HepG2 (cell line): Measurements from ENCODE around the gene MTFR1L. TPM values are rescaled to one million over a fixed set of nuclear protein-coding genes. Genes with fewer than 3 reads are reported as not detected.
A peak's percentile ranks its signal among the peaks of the same experiment; 100 is the strongest.

Experiments
- ARNT ChIP-seq: fragments of 450-650 bp; IDR thresholded peaks from 2 replicates; pipeline ENCODE4 v1.6.1; 2017
- ATF7 ChIP-seq, 2 experiments: fragments of 450-650 bp in 1 of 2; sonication (generic) in 1 of 2; formaldehyde crosslinking in 1 of 2; IDR thresholded peaks; 2 replicates each; pipeline versions ENCODE4 v1.4.0 to v1.6.1; 2016 to 2020; ENCODE audit warnings: antibody characterized with exemption in 1 of 2, mild to moderate bottlenecking in 1 of 2, missing genetic modification reagents in 1 of 2
- KAT8 ChIP-seq: IDR thresholded peaks from 2 replicates; pipeline ENCODE4 v1.6.1; 2016; ENCODE audit warnings: missing genetic modification reagents, missing compliant biosample characterization
- MED8 ChIP-seq: sonication (generic); formaldehyde crosslinking; IDR thresholded peaks from 2 replicates; pipeline ENCODE4 v1.8.1; 2023; ENCODE audit warnings: mild to moderate bottlenecking, missing genetic modification reagents; ENCODE audit not compliant: insufficient replicate concordance
- TGIF2 ChIP-seq: IDR thresholded peaks from 2 replicates; pipeline ENCODE4 v1.6.1; 2016; ENCODE audit warnings: control low read depth, missing compliant biosample characterization
- U2AF1 ChIP-seq: fragments of 200-400 bp; formaldehyde crosslinking; optimal IDR thresholded peaks from 2 replicates; pipeline ENCODE3; 2017; ENCODE audit warnings: mild to moderate bottlenecking, low read depth, low read length
- ZMYM2 ChIP-seq: sonication (generic); formaldehyde crosslinking; IDR thresholded peaks from 2 replicates; pipeline ENCODE4 v1.8.0; 2022; ENCODE audit warnings: mild to moderate bottlenecking, missing genetic modification reagents
- ZNF292 ChIP-seq: sonication (generic); formaldehyde crosslinking; IDR thresholded peaks from 2 replicates; pipeline ENCODE4 v1.8.1; 2022; ENCODE audit warnings: mild to moderate bottlenecking, low read depth, missing genetic modification reagents, borderline replicate concordance
- ZNF382 ChIP-seq: sonication (generic); formaldehyde crosslinking; IDR thresholded peaks from 2 replicates; pipeline ENCODE4 v1.5.0; 2020; ENCODE audit warnings: missing genetic modification reagents, mild to moderate bottlenecking, borderline replicate concordance
- ZNF709 ChIP-seq: sonication (generic); formaldehyde crosslinking; IDR thresholded peaks from 2 replicates; pipeline ENCODE4 v1.5.0; 2020; ENCODE audit warnings: mild to moderate bottlenecking, missing genetic modification reagents
- polyA plus RNA-seq, 8 experiments: library from polyadenylated mRNA; depleted of rRNA in 3 of 8; stranded (reverse) in 7 of 8; unstranded in 1 of 8; fragments of >200 nt; fragmentation: Illumina TruSeq in 4 of 8; extraction: Trizol in 4 of 8; gene quantifications; 2 replicates each; pipeline versions ENCODE4 v1.2.1 to v1.2.3, GENCODE V29; 2011 to 2016; ENCODE audit warnings: low read depth in 4 of 8, missing spikeins in 1 of 8, mixed read lengths in 1 of 8; ENCODE audit not compliant: insufficient read depth in 1 of 8
- total RNA-seq, 5 experiments: library from RNA; depleted of rRNA; stranded (reverse); fragments of >200 nt; fragmentation: Illumina TruSeq; extraction: Trizol; gene quantifications; 2 replicates each; pipeline ENCODE4 v1.2.3, GENCODE V29; 2016; ENCODE audit warnings: low read depth in 1 of 5
- TF ChIP-seq, protein P1 (sequence below): sonication (generic); formaldehyde crosslinking; IDR thresholded peaks from 2 replicates; pipeline ENCODE4 v1.5.1; 2020; ENCODE audit warnings: mild to moderate bottlenecking, missing genetic modification reagents, moderate library complexity
- TF ChIP-seq, protein P2 (sequence below): sonication (generic); formaldehyde crosslinking; conservative IDR thresholded peaks from 2 replicates; pipeline ENCODE4 v1.4.0; 2020; ENCODE audit warnings: missing genetic modification reagents
- TF ChIP-seq, protein P3 (sequence below): sonication (generic); formaldehyde crosslinking; IDR thresholded peaks from 2 replicates; pipeline ENCODE4 v1.4.0; 2020; ENCODE audit warnings: missing genetic modification reagents, mild to moderate bottlenecking, borderline replicate concordance
- TF ChIP-seq, protein P4 (sequence below): sonication (generic); formaldehyde crosslinking; IDR thresholded peaks from 2 replicates; pipeline ENCODE4 v1.4.0; 2020; ENCODE audit warnings: missing genetic modification reagents
- TF ChIP-seq, protein P5 (sequence below): sonication (generic); formaldehyde crosslinking; IDR thresholded peaks from 2 replicates; pipeline ENCODE4 v1.4.0; 2020; ENCODE audit warnings: missing genetic modification reagents; ENCODE audit errors: not compliant biosample characterization

Gene MTFR1L
- total and polyA plus RNA-seq, 2 of the 13 experiments (the other 11 are each of a cell fraction or from before 2014, with no cell fraction given) = 38.0 to 55.7 TPM

DNA sequence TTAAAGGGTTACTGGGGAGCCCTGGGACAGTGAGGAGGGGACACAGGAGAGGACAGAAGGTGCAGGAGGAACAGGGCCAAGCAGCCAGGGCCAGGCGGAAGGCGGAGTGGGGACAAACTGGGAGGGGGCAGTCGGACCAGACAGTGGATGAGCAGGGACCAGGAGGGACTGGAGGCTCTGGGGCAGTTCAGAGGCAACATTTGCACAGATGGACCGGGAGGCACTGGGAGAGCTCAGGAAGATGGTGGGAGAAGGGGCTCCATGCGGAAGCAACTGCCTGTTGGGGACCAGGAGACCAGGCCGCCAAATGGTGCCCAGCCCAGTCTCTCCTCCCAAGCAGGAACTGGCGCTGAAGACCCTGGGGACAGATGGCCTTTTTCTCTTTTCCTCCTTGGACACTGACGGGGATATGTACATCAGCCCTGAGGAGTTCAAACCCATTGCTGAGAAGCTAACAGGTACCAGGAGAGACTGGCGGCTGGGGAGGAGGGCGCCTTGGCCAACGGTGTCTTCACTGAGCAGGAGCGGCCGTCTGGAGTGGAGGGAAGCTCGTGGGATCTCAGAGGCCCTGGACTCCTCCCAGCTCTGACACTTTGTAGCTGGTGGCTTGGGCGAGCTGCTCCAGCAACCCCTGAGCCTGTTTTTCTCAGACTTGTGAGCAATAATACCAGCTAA lies 18.9 kb upstream of the MTFR1L start (continued):
- TF ChIP-seq, protein P1, sequence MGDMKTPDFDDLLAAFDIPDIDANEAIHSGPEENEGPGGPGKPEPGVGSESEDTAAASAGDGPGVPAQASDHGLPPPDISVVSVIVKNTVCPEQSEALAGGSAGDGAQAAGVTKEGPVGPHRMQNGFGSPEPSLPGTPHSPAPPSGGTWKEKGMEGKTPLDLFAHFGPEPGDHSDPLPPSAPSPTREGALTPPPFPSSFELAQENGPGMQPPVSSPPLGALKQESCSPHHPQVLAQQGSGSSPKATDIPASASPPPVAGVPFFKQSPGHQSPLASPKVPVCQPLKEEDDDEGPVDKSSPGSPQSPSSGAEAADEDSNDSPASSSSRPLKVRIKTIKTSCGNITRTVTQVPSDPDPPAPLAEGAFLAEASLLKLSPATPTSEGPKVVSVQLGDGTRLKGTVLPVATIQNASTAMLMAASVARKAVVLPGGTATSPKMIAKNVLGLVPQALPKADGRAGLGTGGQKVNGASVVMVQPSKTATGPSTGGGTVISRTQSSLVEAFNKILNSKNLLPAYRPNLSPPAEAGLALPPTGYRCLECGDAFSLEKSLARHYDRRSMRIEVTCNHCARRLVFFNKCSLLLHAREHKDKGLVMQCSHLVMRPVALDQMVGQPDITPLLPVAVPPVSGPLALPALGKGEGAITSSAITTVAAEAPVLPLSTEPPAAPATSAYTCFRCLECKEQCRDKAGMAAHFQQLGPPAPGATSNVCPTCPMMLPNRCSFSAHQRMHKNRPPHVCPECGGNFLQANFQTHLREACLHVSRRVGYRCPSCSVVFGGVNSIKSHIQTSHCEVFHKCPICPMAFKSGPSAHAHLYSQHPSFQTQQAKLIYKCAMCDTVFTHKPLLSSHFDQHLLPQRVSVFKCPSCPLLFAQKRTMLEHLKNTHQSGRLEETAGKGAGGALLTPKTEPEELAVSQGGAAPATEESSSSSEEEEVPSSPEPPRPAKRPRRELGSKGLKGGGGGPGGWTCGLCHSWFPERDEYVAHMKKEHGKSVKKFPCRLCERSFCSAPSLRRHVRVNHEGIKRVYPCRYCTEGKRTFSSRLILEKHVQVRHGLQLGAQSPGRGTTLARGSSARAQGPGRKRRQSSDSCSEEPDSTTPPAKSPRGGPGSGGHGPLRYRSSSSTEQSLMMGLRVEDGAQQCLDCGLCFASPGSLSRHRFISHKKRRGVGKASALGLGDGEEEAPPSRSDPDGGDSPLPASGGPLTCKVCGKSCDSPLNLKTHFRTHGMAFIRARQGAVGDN (CRISPR knock-in tag) = peak; percentile 29
- TF ChIP-seq ARNT (no peak), ZNF382 (CRISPR knock-in tag) (no peak), ATF7 (IDR thresholded peaks at IDR 0.05) (no peak), ATF7 (CRISPR knock-in tag; IDR thresholded peaks at IDR 0.05) (no peak), ZNF292 (CRISPR knock-in tag) (no peak), TGIF2 (CRISPR knock-in tag) (0 out of 2 replicates have a peak, but pooled peaks have one; percentile 27), MED8 (no peak), ZNF709 (CRISPR knock-in tag) (no peak), ZMYM2 (CRISPR knock-in tag) (no peak), U2AF1 (no peak), KAT8 (CRISPR knock-in tag) (no peak)
- TF ChIP-seq, protein P2, sequence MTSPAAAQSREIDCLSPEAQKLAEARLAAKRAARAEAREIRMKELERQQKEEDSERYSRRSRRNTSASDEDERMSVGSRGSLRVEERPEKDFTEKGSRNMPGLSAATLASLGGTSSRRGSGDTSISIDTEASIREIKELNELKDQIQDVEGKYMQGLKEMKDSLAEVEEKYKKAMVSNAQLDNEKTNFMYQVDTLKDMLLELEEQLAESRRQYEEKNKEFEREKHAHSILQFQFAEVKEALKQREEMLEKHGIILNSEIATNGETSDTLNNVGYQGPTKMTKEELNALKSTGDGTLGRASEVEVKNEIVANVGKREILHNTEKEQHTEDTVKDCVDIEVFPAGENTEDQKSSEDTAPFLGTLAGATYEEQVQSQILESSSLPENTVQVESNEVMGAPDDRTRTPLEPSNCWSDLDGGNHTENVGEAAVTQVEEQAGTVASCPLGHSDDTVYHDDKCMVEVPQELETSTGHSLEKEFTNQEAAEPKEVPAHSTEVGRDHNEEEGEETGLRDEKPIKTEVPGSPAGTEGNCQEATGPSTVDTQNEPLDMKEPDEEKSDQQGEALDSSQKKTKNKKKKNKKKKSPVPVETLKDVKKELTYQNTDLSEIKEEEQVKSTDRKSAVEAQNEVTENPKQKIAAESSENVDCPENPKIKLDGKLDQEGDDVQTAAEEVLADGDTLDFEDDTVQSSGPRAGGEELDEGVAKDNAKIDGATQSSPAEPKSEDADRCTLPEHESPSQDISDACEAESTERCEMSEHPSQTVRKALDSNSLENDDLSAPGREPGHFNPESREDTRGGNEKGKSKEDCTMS (CRISPR knock-in tag) = no peak
- TF ChIP-seq, protein P3, sequence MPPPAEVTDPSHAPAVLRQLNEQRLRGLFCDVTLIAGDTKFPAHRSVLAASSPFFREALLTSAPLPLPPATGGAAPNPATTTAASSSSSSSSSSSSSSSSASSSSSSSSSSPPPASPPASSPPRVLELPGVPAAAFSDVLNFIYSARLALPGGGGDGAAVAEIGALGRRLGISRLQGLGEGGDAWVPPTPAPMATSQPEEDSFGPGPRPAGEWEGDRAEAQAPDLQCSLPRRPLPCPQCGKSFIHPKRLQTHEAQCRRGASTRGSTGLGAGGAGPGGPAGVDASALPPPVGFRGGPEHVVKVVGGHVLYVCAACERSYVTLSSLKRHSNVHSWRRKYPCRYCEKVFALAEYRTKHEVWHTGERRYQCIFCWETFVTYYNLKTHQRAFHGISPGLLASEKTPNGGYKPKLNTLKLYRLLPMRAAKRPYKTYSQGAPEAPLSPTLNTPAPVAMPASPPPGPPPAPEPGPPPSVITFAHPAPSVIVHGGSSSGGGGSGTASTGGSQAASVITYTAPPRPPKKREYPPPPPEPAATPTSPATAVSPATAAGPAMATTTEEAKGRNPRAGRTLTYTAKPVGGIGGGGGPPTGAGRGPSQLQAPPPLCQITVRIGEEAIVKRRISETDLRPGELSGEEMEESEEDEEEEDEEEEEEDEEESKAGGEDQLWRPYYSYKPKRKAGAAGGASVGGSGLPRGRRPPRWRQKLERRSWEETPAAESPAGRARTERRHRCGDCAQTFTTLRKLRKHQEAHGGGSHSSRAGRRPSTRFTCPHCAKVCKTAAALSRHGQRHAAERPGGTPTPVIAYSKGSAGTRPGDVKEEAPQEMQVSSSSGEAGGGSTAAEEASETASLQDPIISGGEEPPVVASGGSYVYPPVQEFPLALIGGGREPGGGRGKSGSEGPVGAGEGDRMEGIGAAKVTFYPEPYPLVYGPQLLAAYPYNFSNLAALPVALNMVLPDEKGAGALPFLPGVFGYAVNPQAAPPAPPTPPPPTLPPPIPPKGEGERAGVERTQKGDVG = peak; percentile 42; the same call in 1 of the 2 replicates
- TF ChIP-seq, protein P4, sequence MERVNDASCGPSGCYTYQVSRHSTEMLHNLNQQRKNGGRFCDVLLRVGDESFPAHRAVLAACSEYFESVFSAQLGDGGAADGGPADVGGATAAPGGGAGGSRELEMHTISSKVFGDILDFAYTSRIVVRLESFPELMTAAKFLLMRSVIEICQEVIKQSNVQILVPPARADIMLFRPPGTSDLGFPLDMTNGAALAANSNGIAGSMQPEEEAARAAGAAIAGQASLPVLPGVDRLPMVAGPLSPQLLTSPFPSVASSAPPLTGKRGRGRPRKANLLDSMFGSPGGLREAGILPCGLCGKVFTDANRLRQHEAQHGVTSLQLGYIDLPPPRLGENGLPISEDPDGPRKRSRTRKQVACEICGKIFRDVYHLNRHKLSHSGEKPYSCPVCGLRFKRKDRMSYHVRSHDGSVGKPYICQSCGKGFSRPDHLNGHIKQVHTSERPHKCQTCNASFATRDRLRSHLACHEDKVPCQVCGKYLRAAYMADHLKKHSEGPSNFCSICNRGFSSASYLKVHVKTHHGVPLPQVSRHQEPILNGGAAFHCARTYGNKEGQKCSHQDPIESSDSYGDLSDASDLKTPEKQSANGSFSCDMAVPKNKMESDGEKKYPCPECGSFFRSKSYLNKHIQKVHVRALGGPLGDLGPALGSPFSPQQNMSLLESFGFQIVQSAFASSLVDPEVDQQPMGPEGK = 0 out of 2 replicates have a peak, but pooled peaks have one; percentile 15
- TF ChIP-seq, protein P5, sequence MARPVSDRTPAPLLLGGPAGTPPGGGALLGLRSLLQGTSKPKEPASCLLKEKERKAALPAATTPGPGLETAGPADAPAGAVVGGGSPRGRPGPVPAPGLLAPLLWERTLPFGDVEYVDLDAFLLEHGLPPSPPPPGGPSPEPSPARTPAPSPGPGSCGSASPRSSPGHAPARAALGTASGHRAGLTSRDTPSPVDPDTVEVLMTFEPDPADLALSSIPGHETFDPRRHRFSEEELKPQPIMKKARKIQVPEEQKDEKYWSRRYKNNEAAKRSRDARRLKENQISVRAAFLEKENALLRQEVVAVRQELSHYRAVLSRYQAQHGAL = no peak
